ENCODE data around the gene TSHZ2. TPM values are rescaled to one million over a fixed set of nuclear protein-coding genes. Genes with fewer than 3 reads are reported as not detected.

TSHZ2 gene
- total RNA-seq, 1 experiment from 2014 or later = 0.07 TPM

- H3K79me1 ChIP-seq (ENCODE audit: insufficient read depth, low read depth, low read length, poor library complexity, severe bottlenecking) = no peaks in the 10 kb centered on the region
- no peaks in the 10 kb centered on the region for H3K27me3 ChIP-seq (ENCODE audit: insufficient read depth, low read length)
- H3K79me2 ChIP-seq (ENCODE audit: insufficient read depth, low read length) = no peaks in the 10 kb centered on the region
- no peak overlapping the region for H3T11ph ChIP-seq (ENCODE audit: low read length)
- H3K18ac ChIP-seq (ENCODE audit: insufficient read length, low read depth, low read length) = no peak overlapping the region
- no peak overlapping the region for H3K4me3 Mint-ChIP-seq
- no peak overlapping the region for H2BK12ac ChIP-seq (ENCODE audit: insufficient read length, low read depth, low read length)
- H3K27ac ChIP-seq (ENCODE audit: insufficient read length, low read depth, low read length) = no peak overlapping the region
- H3K23me2 ChIP-seq (ENCODE audit: insufficient read length, low read depth, low read length, poor library complexity, severe bottlenecking) = no peaks in the 10 kb centered on the region
- no peak overlapping the region for H2BK20ac ChIP-seq (ENCODE audit: low read depth, low read length, poor library complexity, severe bottlenecking)
- no peak overlapping the region for H2BK120ac ChIP-seq (ENCODE audit: low read depth, low read length, poor library complexity, severe bottlenecking)
- no peaks in the 10 kb centered on the region for H4K20me1 ChIP-seq (ENCODE audit: control insufficient read depth, insufficient read depth, insufficient read length)
- H2AFZ ChIP-seq (ENCODE audit: low read length) = no peak overlapping the region
- H4K5ac ChIP-seq (ENCODE audit: insufficient read length, low read depth, low read length) = no peak overlapping the region
- H3K9me3 Mint-ChIP-seq = no peaks in the 10 kb centered on the region; a peak in 1 of 5 replicates
- H3K9me3 ChIP-seq (ENCODE audit: control insufficient read depth, low read depth, low read length) = no peaks in the 10 kb centered on the region
- H3K36me3 Mint-ChIP-seq (ENCODE audit: insufficient read depth in 1 of 3, low read depth in 3 of 3) = no peaks in the 10 kb centered on the region
- no peak overlapping the region for H4K8ac ChIP-seq (replicated peaks; ENCODE audit: insufficient read length, low read depth, low read length)
- no peak overlapping the region for H2BK5ac ChIP-seq (ENCODE audit: insufficient read length, low read length)
- no peak overlapping the region for H3K23ac ChIP-seq (ENCODE audit: insufficient read length, low read depth, low read length)
- H3K4me1 ChIP-seq (ENCODE audit: insufficient read depth, low read length) = no peaks in the 10 kb centered on the region
- no peak overlapping the region for H2BK15ac ChIP-seq (ENCODE audit: low read depth, low read length)
- H3K14ac ChIP-seq (ENCODE audit: insufficient read depth, low read length) = no peak overlapping the region
- H3K9ac ChIP-seq (ENCODE audit: extremely low read depth, insufficient read length, low read length) = no peak overlapping the region
- H4K91ac ChIP-seq (ENCODE audit: insufficient read length, low read depth, low read length) = no peak overlapping the region
- H3K4ac ChIP-seq (ENCODE audit: low read depth, low read length) = no peak overlapping the region
- no peak overlapping the region for H3K27ac Mint-ChIP-seq
- peaks cover 5% of the 10 kb centered on the region for H3K27me3 Mint-ChIP-seq (ENCODE audit: low read depth)
- H3K4me1 Mint-ChIP-seq = no peaks in the 10 kb centered on the region
- TF ChIP-seq CTCF (conservative IDR thresholded peaks at IDR 0.05) = no peak
- H3K56ac ChIP-seq (ENCODE audit: insufficient read length, low read depth, low read length) = no peak overlapping the region
- H3K4me2 ChIP-seq (ENCODE audit: insufficient read depth, insufficient read length, low read length) = no peak overlapping the region
- no peak overlapping the region for H2AK5ac ChIP-seq (ENCODE audit: insufficient read length, low read length)
- DNase-seq = no peak
Measured at GRCh38 chr20:53027089-53027488, 54.9 kb downstream of the TSHZ2 start.

Data from H9 (cell line).